Hypothalamus (tissue), 51 donors: Measurements from ENCODE around the gene PRDM16.

Experiments
- DNase-seq, 51 donors: peaks; one replicate each; lab custom pipeline; 2025; lab: John Stamatoyannopoulos, UW

The PRDM16 gene

GRCh38 chr1:3171761-3172160, 102.8 kb downstream of the PRDM16 start:
- no peak for DNase-seq

DNA sequence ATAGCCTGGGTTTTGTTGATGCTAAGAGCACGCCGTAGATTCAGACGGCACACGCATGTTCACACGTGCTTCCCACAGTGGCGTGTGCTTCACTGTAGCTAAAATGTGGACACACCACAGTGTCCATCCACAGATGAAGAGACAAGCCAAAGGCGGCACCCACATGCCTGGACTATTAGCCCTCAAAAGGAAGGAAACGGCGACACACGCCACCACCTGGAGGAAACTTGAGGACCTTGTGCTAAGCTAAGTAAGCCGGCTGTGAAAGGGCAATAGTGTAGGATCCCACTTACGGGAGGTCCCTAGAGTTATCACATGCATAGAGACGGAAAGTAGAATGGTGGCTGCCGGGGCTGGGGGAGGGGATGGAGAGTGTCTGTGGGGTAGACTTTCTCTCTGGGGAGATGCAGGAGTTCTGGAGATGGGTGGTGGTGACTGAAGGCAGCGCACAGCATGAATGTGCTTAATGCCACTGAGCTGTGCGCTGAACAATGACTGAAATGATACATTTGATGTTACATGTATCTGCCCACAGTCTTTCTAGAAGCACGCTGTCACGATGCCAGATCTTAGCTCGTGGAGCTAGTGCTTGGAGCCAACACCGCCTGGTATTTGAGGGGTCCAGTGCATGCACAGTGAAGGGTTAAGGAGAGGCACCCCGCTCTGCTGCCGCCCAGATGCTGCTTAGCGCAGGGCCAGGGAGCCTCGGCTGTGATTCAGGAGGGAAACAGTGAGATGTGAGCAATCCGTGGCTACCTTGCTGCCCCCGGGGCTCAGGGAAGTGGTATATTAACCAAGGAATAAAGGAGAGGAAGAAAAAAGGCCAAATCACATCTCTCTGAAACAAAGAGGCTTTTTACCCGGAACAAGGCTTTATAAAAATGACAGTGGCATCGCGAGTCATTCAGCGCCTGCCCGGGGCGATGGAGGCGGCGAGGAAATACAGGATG, 103.7 kb downstream of the PRDM16 start:
- peak in 1 of 51 donors; percentile 17 for DNase-seq

- DNase-seq = no peak
Observed at GRCh38 chr1:3173381-3173980, 104.5 kb downstream of the PRDM16 start.

DNA sequence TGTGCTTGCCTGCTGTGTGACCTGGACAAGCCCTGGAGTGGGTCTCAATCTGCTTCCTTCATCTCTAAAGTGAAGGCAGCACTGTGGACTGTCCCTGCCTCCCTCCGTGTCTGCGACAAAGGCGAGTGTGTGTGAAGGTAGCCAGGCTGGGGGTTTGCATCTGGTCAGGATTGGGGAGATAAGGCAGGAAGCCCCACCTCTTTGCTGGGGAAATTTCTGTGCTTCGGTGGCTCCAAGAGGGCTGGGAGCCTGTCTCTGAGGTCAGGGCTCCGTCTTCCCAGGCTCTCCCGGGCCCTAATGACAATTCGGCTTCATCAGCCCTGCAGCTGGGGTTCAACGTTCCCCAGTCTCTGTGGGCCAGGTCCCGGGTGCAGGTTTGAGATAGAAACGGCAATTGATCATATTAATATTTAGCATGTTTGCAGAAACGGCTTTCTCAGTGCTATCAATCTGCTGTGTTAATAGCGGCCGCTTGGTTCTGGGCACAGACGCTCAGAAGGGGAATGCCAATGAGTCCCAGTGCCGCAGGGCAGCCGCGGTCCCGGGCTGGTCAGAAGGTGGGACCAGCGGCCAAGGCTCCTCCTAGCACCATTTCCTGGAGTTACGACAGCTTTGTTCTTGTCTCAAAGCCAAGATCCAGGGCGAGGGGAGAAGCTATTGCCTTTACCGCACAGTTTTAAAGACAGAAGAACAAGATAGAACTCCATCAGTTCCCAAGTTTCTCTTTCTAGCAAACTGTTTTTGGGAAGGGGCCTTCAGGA, 105.7 kb downstream of the PRDM16 start:
- peak in 35 of 51 donors; percentile 19 to 81 (median 61) for DNase-seq

DNA sequence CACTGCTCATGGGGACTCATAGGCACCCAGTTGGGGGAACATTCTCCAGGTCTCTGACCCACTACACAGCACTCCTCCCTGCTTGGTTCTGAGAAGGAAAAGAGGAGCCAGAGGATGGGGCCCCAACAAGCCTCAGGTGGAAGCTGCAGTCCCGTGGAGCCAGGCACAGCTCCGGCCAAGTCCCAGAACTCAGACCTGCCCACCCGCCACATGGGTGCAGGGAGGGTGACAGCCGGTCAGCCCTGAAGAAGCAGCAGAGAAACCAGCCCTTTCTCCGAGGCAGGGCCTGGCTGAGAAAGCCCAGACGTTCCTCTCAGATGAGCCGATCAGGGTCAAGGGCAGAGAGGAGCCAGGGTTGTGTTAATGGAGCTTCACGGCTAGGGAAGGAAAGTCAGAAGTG, 106.5 kb downstream of the PRDM16 start:
- DNase-seq = no peak

DNA sequence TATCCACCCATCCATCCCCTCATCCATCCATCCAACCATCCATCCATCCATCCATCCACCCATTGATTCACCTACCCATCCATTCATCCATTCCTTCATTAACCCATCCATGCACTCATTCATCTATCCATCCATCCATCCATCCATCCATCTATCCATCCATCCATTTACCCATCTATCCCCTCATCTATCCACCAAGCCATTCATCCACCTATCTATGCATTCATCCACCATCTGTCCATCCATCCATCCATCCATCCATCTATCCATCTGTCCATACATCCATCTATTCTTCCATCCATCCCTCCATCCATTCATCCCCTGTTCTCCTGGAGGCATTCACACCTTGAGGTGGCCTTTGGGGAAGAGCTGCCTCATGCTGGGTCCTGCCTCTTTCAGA, 107.0 kb downstream of the PRDM16 start:
- no peak for DNase-seq

GRCh38 chr1:3176820-3177219, 107.8 kb downstream of the PRDM16 start:
- DNase-seq = no peak

- DNase-seq = no peak
Observed at GRCh38 chr1:3178279-3178678, 109.3 kb downstream of the PRDM16 start.

GRCh38 chr1:3179471-3179870, 110.5 kb downstream of the PRDM16 start:
- no peak for DNase-seq

DNA sequence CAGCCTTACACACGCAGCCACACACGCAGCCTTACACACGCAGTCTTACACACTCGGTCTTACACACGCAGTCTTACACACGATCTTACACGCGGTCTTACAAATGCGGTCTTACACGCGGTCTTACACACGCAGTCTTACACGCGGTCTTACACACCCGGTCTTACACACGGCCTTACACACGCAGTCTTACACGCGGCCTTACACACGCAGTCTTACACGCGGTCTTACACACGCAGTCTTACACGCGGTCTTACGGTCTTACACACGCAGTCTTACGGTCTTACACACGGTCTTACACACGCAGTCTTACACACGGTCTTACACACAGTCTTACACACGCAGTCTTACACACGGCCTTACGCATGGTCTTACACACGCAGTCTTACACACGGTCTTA, 111.9 kb downstream of the PRDM16 start:
- no peak for DNase-seq

DNA sequence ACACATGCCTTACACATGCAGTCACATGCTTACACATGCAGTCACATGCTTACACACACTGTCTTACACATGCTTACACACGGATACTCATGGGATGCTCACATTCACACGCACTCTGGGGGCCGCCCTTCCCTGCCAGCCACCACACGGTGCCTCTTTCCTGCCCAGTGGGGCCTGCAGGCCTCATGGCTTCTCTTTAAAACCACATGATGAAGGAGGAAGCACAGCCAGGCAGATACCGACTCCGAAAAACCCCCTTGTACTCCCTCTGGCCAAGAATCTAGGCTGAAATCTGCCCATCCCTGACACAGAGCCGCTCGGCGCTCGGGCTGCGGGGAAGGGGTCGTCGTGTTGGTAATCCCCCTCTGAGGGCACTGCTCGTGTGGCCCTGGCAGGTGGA, 113.0 kb downstream of the PRDM16 start:
- DNase-seq = no peak

DNA sequence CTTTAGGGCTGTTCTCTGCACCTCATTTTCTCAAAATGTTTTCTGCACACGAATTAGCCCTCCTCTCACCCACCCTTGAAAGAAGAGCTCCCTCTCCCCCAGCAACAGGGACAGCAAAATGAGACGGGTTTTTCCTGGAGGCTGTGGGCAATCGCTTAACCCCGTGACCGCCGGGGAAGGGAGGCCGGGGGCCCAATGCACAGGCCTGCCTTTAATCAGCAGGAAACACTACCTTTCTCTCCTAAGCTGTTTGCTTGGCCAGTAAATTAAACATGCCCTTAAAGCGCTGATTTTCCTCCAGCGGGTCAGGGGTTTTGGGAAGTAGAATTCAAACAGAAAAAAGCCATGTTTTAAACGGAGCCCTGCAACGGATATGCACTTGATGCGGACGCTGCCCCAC, 114.4 kb downstream of the PRDM16 start:
- no peak for DNase-seq

DNA sequence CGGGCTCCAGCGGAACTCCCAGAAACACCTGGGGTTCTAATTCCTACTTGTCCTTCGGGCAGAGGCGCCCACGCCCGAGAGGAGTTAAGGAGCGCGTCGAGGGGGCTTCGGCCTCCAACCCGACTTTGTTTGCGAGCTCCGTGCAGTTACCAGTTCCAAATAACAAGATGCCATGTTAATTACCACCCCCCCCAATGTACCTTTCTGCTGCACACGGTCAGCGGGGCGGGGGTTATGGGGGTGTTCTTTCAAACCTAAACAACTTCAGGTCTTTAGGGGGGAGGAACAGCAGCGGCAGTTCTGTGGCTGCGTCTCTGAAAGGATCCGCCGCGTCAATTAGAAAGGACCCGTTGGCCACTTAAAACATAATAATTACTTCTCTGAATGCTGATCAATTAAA, 114.8 kb downstream of the PRDM16 start:
- no peak for DNase-seq

DNA sequence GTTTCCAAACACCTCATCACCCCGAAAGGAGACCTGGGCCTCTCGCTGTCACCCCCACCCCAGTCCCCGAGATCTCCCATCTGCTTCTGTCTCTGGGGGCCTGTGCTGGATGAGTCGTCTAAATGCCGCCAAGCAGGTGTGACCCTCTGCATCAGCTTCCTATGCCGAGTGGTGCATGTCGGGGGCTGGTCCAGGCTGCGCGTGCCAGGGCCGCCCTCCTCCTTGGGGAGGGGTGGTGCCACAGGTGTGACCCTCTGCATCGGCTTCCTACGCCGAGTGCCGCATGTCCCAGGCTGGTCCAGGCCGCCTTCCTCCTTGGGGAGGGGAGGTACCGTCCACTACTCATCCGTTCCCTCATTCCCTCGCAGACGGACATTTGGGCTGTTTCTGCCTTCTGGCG, 115.7 kb downstream of the PRDM16 start:
- DNase-seq = no peak

DNA sequence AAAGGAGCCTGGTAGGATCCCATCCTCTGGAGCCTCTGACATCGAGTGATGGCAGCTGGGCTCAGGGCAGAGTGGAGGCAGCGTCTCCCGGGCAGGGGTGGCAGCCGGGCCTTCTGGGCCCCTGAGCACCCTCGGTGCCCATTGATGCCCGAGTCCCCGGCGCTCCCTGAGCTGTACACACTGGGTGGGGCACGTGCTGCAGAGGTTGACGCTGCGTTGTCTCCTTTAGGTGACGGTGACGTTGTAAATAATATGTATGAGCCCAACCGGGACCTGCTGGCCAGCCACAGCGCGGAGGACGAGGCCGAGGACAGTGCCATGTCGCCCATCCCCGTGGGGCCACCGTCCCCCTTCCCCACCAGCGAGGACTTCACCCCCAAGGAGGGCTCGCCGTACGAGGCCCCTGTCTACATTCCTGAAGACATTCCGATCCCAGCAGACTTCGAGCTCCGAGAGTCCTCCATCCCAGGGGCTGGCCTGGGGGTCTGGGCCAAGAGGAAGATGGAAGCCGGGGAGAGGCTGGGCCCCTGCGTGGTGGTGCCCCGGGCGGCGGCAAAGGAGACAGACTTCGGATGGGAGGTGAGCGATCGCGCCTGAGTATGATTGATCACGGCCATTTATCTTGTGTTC, 117.0 kb downstream of the PRDM16 start:
- no peak for DNase-seq

- DNase-seq = peak in 1 of 51 donors; percentile 22
Observed at GRCh38 chr1:3186526-3186921, 117.5 kb downstream of the PRDM16 start.

DNA sequence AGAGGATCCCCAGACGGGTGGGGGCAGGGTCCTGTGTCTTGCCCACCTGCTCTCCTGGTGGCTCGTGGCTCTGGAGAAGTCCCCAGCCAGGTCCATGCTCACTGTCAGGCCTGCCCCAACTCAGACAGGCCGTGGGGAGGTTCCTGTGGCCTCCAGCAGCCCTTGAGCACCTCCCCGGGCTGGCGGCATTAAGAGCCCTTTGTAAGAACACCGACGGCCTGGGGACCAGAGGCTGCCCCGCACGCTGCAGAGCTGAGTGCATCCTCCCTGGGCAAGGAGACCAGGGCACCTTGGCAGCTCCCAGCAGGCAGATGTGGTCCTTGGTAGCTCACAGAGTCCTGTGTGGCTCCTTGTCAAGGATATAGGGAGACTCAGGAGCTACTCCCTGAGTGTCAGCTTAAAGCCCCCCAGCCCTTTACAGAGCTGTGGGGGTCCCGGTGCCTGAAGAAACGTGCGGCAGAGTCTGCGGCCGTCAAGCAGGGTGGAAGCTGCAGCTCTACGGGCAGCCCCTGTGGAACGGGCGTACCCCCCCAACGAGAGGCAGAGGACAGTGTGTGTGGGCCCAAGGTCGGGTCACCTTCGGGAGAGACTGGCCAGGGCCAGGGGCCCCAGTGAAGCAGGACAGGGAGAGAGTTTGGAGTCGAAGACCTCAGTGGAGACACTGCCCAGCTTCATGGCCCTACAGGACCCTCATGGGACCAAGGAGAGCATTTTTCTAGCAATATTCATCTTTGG, 118.6 kb downstream of the PRDM16 start:
- DNase-seq = no peak

DNA sequence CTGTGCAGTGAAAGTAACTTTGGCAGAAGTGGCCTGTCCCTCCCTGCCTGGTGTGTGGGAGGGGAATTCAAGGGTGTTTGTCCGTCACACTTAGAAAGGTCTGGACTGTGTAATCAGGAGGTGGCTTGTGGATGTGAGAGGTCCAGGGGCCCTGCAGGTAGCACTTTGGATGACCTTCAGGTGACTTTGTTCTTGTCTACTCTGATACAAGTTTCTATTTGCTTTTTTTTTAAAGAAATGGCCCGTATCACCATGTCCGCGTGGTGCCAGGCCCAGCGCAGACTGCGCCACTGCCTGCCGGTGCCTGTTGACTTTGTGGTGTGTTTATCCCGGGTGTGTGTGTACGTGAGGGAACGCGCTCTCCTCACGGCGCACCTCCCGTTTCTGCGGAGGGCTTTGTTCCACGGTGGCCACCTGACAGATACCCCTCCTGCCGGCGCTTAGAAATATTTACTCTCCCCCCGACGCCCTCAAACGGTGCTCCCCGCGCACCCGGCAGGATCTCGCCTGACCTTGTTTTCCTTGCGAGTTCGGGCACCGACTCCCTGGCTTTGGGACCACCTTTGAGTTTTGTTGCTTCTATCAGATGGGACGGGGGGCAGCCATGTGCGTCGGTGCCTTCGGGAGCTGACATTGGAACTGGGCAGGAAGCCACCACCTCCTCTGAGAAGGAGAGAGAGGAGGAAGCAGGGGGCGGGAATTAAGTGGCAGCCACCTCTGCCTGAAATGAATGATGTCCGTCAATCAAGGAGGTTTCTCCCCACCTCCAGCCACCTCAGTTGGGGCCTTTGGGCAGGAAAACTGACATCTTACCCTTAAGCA, 119.4 kb downstream of the PRDM16 start:
- no peak for DNase-seq
